ENCODE data around the gene TMEM30B.
"Not testable (repeated sequence)": the region's sequence is repeated elsewhere in the genome, so short reads cannot be mapped to it uniquely, and the experiment has no call there.

Gene TMEM30B, protein sequence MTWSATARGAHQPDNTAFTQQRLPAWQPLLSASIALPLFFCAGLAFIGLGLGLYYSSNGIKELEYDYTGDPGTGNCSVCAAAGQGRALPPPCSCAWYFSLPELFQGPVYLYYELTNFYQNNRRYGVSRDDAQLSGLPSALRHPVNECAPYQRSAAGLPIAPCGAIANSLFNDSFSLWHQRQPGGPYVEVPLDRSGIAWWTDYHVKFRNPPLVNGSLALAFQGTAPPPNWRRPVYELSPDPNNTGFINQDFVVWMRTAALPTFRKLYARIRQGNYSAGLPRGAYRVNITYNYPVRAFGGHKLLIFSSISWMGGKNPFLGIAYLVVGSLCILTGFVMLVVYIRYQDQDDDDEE

GRCh38 chr14:61281186-61281947 lies at the start of gene TMEM30B:
TSS of gene TMEM30B (minus strand) at chr14:61281338. CDS start at chr14:61281147, 191 bp downstream.
- no peak for DNase-seq (ENCODE audit: low read depth in 2 of 2)

DNA sequence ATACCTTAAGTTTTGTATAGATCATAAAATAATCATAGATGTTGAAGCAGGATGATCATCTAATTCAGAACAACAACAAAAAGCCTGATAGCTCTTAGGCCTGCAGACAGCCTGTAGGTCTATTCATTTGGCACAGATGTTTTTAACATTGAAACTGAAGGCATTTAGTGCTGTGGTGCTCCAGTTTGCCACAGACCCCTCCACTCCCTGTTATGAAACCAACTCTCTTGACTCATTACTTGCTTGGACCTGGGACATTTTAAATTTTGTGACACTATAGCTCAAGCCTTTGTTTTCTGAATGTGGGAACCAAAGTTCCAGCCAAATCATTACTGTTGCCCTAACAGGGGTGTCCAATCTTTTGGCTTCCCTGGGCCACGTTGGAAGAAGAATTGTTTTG lies 49.4 kb upstream of the TMEM30B start:
- no peak for DNase-seq (ENCODE audit: low read depth in 2 of 2)

- DNase-seq (ENCODE audit: low read depth in 2 of 2) = no peak
Observed at GRCh38 chr14:61329478-61330051, 48.4 kb upstream of the TMEM30B start.

DNA sequence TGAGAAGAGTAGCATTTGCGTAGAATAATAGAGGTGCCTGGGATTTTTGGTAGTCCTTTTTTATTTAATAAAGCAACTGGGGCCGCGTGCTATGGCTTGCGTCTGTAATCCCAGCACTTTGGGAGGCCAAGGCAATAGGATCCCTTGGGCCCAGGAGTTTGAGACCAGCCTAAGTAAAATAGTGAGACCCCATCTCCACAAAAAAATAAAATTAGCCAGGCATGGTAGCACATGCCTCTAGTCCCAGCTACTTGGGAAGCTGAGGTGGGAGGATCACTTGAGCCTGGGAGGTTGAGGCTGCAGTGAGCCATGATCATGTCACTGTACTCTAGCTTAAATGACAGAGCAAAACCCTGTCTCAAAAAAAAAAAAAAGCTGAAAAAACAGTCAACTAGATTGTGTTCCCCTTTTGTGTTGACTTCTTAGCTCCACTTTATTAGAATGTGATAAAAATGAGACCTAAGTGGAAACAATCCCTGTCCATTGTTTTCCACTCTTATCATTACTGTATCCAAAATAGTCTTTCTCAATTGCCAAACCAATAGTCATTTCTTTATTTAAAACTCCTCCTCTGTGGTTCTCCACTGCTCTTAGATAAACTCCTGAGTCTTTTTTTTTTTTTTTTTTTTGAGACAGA lies 47.6 kb upstream of the TMEM30B start:
- no peak for DNase-seq (ENCODE audit: low read depth in 2 of 2)

GRCh38 chr14:61326847-61327246 lies 45.7 kb upstream of the TMEM30B start:
- no peak for DNase-seq (ENCODE audit: low read depth in 2 of 2)

- no peak for DNase-seq (ENCODE audit: low read depth in 2 of 2)
Observed at GRCh38 chr14:61326146-61326545, 45.0 kb upstream of the TMEM30B start.

DNA sequence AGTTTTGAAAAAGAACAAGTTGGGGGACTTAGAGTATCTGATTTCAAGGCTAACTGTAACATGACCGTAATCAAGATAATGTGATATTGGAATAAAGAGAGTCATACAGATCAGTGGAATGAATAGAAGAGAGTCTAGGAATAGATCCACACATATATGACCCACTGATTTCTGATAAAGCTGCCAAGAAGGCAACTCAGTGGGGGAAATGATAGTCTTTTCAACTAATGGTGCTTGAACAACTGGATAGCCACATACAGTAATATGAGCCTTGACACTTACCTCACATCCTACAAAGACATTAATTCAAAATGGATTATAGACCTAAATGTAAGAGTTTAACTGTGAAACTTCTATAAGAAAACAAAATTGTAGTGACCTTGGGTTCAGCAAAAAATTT lies 44.0 kb upstream of the TMEM30B start:
- DNase-seq (ENCODE audit: low read depth in 2 of 2) = no peak

DNA sequence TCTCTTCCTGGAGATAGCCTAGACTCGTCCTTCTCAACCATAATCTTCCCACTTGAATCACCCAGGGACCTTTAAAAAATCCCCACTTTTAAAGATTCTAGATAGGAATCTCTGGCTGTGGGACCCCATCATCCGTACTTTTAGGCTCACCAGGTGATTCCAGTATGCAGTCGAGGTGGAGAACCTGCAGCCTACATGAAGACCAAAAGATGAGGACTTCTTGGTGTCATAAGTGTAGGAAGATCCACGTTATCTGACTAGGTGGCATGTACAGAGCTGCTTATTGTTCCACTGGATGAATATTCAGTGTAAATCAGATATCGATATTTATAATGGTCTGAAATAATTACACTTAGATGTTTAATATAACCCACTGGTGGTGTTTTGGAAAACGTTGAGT lies 42.8 kb upstream of the TMEM30B start:
- DNase-seq (ENCODE audit: low read depth in 2 of 2) = no peak

- DNase-seq (ENCODE audit: low read depth in 2 of 2) = no peak
Observed at GRCh38 chr14:61322799-61323290, 41.7 kb upstream of the TMEM30B start.

GRCh38 chr14:61322011-61322798 lies 41.1 kb upstream of the TMEM30B start:
- no peak for DNase-seq (ENCODE audit: low read depth in 2 of 2)

DNA sequence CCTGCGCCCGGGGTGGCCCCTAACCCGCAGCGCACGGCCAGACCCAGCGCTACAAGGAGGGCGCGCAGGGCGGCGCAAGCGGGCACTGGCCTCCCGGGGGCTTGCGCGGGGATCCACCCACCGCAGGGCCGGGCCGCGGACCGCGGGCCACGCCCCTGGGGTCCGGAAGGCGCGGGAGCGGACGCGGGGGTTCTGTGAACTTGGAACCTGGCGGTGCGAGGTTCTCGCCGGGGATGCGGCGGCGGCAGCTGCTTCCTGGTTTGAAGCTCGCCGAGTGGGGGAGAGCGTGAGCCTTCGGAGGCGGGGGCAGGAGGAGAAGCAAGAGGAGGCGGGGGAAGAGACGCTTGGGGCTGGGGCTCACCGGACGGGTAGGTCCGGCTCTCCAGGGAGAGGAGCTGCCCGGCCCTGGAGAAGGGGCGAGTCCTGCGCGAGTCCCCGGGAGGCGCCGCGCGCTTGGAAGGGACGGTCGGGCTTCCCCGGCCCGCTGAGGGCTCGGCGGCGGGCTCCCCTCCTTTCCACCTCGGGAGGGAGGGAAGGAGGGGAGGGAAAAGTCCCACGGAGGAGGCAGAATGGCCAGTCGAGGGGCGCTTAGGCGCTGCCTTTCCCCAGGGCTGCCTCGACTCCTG lies 40.4 kb upstream of the TMEM30B start, which contains the start of gene PRKCH:
Gene PRKCH, plus strand, starts transcription at position 195 of the 626 bp plus-strand sequence. CDS start 523 bp downstream, outside the sequence.
- peak in 1 of 2 experiments; percentile 71 for DNase-seq (ENCODE audit: low read depth in 2 of 2)

DNA sequence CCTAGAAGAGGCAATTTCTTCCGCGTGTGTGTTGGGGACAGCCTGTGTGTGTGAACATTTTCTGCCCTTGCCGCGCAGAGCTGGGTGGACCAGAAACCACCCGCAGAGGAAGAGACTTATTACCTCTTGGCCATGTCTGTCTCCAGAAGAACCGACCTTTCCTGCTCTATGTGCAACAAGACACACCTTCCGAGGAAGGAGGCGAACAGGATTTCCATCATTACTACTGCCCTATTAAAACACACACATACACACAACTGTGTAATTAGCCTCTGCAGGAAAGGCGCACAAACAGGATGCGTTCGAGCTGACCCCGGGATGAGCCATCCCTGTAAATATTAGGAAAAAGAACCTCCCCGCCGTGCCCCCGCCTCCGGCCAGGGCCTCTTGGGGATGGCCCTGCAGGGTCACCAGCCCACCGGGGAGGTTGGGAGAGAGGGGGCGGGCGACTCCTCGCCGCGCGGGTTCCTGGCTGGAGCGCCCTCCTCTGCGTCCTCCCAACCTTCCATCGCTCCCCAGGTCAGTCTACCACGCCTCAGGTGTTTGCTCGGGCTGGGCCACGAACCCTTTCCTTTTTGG lies 39.8 kb upstream of the TMEM30B start:
- DNase-seq (ENCODE audit: low read depth in 2 of 2) = no peak

DNA sequence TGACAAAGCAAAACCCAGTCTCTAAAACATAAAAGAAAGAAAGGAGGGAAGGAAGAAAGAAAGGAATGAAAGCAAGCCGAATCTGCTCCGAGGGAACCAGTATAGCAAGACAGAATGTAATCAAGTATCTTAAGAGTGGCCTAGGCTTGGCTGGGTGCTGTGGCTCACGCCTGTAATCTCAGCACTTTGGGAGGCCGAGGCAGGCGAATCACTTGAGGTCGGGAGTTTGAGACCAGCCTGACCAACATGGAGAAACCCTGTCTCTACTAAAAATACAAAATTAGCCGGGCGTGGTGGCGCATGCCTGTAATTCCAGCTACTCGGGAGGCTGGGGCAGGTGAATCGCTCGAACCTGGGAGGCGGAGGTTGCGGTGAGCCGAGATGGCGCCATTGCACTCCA lies 39.0 kb upstream of the TMEM30B start:
- DNase-seq (ENCODE audit: low read depth in 2 of 2) = not testable (repeated sequence)

DNA sequence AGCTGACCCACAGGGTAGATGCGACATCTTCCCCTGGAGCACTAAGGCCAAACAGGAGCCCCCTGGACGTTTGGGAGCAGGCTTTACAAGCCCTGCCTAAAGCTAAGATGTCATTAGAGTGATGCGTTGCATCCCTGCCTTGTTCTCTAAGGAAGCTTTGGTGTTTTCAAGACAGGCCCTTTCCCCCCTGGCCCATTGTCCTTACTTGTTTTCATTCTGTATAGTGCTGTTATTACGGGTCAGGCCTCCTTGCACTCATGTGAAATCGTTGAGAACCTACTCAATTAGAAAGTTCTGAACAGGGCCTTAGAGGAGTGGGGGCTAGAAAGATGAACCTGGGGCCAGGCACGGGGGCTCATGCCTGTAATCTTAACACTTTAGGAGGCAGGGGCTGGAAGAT lies 38.6 kb upstream of the TMEM30B start:
- no peak for DNase-seq (ENCODE audit: low read depth in 2 of 2)

DNA sequence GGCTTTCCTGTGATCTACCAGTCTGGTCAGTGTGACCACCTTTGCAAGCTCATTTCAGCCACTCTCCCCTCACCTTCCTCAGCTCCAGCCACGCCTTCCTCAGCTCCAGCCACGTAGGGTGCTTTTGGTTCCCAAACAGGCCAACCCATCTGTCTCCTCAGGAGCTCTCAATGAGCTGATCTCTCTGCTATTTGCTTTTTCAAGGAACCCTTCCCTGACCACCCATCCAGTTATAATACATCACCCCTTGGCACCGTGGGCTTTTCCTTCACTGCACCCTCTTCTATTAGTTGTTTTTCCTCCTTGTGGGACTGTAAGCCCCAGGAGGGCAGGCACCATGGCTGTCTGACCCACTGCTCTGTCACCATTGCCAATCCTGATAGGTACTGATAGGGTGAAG lies 37.9 kb upstream of the TMEM30B start:
- no peak for DNase-seq (ENCODE audit: low read depth in 2 of 2)

DNA sequence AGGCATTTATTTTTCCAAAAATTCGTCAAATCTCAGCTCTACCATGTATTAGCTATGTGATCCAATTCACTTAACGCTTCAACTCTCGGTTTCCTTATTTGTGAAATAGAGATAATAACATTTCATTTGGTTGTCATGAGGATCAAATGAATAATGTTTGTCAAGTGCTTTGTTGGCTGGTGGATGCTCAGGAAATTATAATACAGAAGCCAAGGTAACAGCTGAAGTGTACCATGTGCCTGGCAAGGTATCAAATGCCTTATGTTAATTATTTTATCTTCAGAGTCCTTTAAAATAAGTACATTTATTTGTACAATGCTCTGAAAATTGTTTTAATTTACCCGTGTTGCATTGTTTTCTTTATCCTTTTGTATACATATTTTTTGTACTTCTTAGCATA lies 34.2 kb upstream of the TMEM30B start:
- no peak for DNase-seq (ENCODE audit: low read depth in 2 of 2)

DNA sequence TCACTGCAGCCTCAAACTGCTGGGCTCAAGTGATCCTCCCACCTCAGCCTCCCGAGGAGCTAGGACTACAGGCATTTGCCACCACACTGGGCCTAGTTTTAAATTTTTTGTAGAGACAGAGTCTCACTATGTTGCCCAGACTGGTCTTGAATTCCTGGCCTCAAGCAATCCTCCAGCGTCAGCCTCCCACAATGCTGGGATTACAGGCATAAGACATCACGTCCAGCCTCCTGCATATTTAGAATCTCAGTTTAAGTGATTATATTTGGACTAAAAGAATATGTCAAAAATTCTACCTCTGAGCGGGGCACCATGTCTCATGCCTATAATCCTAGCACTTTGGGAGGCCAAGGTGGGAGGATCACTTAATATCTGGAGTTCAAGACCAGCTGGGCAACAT lies 27.6 kb upstream of the TMEM30B start:
- DNase-seq (ENCODE audit: low read depth in 2 of 2) = not testable (repeated sequence)

DNA sequence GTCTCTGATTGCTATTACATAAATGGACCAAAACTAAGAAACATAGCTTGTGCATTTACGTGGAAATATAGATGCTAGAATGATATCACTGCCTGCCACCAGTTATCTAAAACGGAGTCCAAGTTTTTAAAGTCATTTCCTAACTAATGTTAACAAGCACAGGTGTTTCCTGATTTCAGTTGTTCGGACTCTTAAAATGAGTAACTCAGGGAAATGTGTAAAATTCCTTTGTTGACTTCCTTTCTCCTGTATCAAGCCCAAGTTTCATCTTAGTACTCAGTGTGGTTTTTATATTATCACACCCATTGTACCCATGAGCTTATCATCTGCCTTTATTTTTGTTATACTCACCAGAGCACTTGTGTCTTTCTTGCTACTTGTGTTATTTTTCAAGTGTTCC lies 27.1 kb upstream of the TMEM30B start:
- DNase-seq (ENCODE audit: low read depth in 2 of 2) = no peak

GRCh38 chr14:61304688-61305087 lies 23.6 kb upstream of the TMEM30B start:
- DNase-seq (ENCODE audit: low read depth in 2 of 2) = no peak

GRCh38 chr14:61300754-61301153 lies 19.6 kb upstream of the TMEM30B start:
- no peak for DNase-seq (ENCODE audit: low read depth in 2 of 2)

Measured in stimulated activated CD4-positive, alpha-beta T cell treated with anti-CD3 and anti-CD28 coated beads, Interleukin-12 subunit alpha, Interleukin-12 subunit beta, amount 100 ng/mL, for 24 hours (primary cell).